A549 (cell line): Measurements from ENCODE around the gene ITIH5. TPM values are rescaled to one million over a fixed set of nuclear protein-coding genes. Genes with fewer than 3 reads are reported as not detected.

Experiments
- ATAC-seq, 2 experiments: fragments of 200-7000 bp in 1 of 2; fragments of >200 bp in 1 of 2; cut with Nextera tagmentation in 1 of 2; cut with Tn5 transposase in 1 of 2; 3 replicates each; pipeline versions ENCODE4 v1.8.0 to v1.9.1; 2018 to 2020; ENCODE audit warnings: mild to moderate bottlenecking in 1 of 2, moderate library complexity in 1 of 2
- CTCF ChIA-PET: fragments of 300-600 bp; sonication (Branson Sonifier 250); formaldehyde crosslinking; extraction: SDS; loops from one replicate; lab custom pipeline; 2021; ENCODE audit warnings: antibody characterized with exemption, inconsistent platforms; lab: Yijun Ruan, JAX
- POLR2A ChIA-PET: fragments of 350-600 bp; formaldehyde crosslinking; extraction: SDS; loops from one replicate; lab custom pipeline; 2021; ENCODE audit warnings: antibody characterized with exemption, inconsistent platforms; lab: Yijun Ruan, JAX
- DNase-seq, 2 experiments: peaks; one replicate each; pipeline versions ENCODE4 v3.0.0 to v3.0.0-alpha.2; 2011 to 2016; ENCODE audit warnings: low read depth in 1 of 2, low spot score in 1 of 2
- FAIRE-seq: peaks from 2 replicates; lab custom pipeline; 2011; peaks lifted over from hg19 to GRCh38; lab: Jason Lieb, UNC
- H3K27ac ChIP-seq, 2 experiments: fragments of >200 bp; sonication (Bioruptor Twin); formaldehyde crosslinking; 3 replicates each; pipeline ENCODE4 v1.5.1; 2016 to 2017
- H3K4me1 ChIP-seq: fragments of >200 bp; sonication (Bioruptor Twin); formaldehyde crosslinking; 3 replicates; pipeline ENCODE4 v1.6.1; 2016
- H3K4me2 ChIP-seq: fragments of >200 bp; sonication (Bioruptor Twin); formaldehyde crosslinking; 3 replicates; pipeline ENCODE4 v1.6.1; 2016
- H3K4me3 ChIP-seq: fragments of >200 bp; sonication (Bioruptor Twin); formaldehyde crosslinking; 3 replicates; pipeline ENCODE4 v1.5.1; 2016
- H3K9me3 ChIP-seq: fragments of >200 bp; sonication (Bioruptor Twin); formaldehyde crosslinking; 3 replicates; pipeline ENCODE4 v1.6.1; 2016
- CBX8 ChIP-seq: fragments of 200-600 bp; sonication (generic); IDR thresholded peaks from 2 replicates; pipeline ENCODE4 v1.6.1; 2016
- CEBPB ChIP-seq, 2 experiments: fragments of >200 bp in 1 of 2; sonication (Bioruptor Twin) in 1 of 2; formaldehyde crosslinking in 1 of 2; IDR thresholded peaks; 2 replicates each; pipeline ENCODE4 v1.6.1; 2012 to 2016
- CHD4 ChIP-seq: fragments of 200-600 bp; sonication (generic); IDR thresholded peaks from 2 replicates; pipeline ENCODE4 v1.6.1; 2016; ENCODE audit warnings: antibody characterized with exemption, mild to moderate bottlenecking, borderline replicate concordance
- HDAC2 ChIP-seq: fragments of 200-600 bp; sonication (generic); IDR thresholded peaks from 2 replicates; pipeline ENCODE4 v1.6.1; 2016
- HOXB13 ChIP-seq: fragments of 250-450 bp; sonication (Bioruptor Pico); IDR thresholded peaks from 2 replicates; pipeline ENCODE4 v1.5.0; 2020; ENCODE audit warnings: low read depth, mild to moderate bottlenecking, moderate library complexity
- HOXB5 ChIP-seq: fragments of 250-450 bp; sonication (Bioruptor Pico); IDR thresholded peaks from 2 replicates; pipeline ENCODE4 v1.5.0; 2020; ENCODE audit warnings: mild to moderate bottlenecking, moderate library complexity
- KDM5A ChIP-seq: fragments of 200-600 bp; sonication (generic); IDR thresholded peaks from 2 replicates; pipeline ENCODE4 v1.6.1; 2016; ENCODE audit warnings: antibody characterized with exemption, mild to moderate bottlenecking
- NR3C1 ChIP-seq: fragments of >200 bp; sonication (Bioruptor Twin); formaldehyde crosslinking; IDR thresholded peaks from 3 replicates; pipeline ENCODE4 v1.6.1; 2017
- POLR2A ChIP-seq: IDR thresholded peaks from 2 replicates; pipeline ENCODE4 v1.6.1; 2012; ENCODE audit warnings: mild to moderate bottlenecking, low read length
- RARB ChIP-seq: fragments of 250-450 bp; sonication (Bioruptor Pico); IDR thresholded peaks from 2 replicates; pipeline ENCODE4 v1.8.0; 2021; ENCODE audit warnings: mild to moderate bottlenecking, moderate library complexity
- ZFP36 ChIP-seq: fragments of 450-650 bp; IDR thresholded peaks from 2 replicates; pipeline ENCODE4 v1.6.1; 2014; ENCODE audit warnings: borderline replicate concordance; ENCODE audit not compliant: partially characterized antibody
- WGBS: methylation state at CpG from one replicate; pipeline ENCODE4 v1.1.6; 2017; ENCODE audit errors: missing lambda C conversion rate; 5-methylcytosine and 5-hydroxymethylcytosine counted together
- polyA plus RNA-seq, 4 experiments: library from polyadenylated mRNA; depleted of rRNA in 3 of 4; stranded (reverse); fragments of >200 nt; fragmentation: RNase III in 1 of 4; extraction: RNeasy Plus Mini Kit Qiagen cat#74134 plus additional on column Dnase treatment in 1 of 4; gene quantifications; 2 replicates in 3 of 4; 3 replicates in 1 of 4; pipeline ENCODE4 v1.2.3, GENCODE V29; 2011 to 2017
- TF ChIP-seq, protein P1 (sequence below): fragments of 200-600 bp; sonication (generic); IDR thresholded peaks from 2 replicates; pipeline ENCODE4 v1.6.1; 2016; ENCODE audit warnings: antibody characterized with exemption, mild to moderate bottlenecking, moderate library complexity
- TF ChIP-seq, protein P2 (sequence below): fragments of >200 bp; sonication (Bioruptor Twin); formaldehyde crosslinking; IDR thresholded peaks from 2 replicates; pipeline ENCODE4 v1.6.1; 2016
- TF ChIP-seq, protein P3 (sequence below): IDR thresholded peaks from 2 replicates; pipeline ENCODE4 v1.6.1; 2012
- TF ChIP-seq, protein P4 (sequence below): fragments of >200 bp; sonication (Bioruptor Twin); formaldehyde crosslinking; IDR thresholded peaks from 3 replicates; pipeline ENCODE4 v1.6.1; 2016

The ITIH5 gene
- polyA plus RNA-seq, 2 of the 4 experiments (the other 2 are of a cell fraction): 0.03 to 0.05 TPM

DNA sequence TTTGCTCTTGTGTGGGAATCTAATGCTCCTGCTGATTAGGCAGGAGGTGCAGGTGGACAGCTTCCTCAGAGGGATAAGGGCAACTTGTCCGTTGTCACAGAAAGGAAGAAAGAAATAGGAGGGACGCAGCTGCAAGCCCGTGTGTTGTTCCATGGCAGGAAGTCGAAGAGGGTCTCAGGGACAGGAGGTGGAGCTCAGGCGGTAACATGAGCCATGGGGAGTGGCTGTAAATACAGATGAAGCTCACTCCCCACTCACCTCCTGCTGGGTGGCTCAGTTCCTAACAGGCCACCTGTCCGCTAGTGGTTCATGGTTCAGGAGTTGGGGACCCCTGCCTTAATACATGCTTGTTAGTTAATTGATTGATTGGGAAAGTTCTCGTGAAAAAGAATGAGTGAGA lies 154.3 kb downstream of the ITIH5 start:
- 23% methylated on average over 7 of the region's 7 CpGs for WGBS
- Histone ChIP-seq H3K4me1 (no peaks in the 10 kb centered on the region), H3K27ac (no peak overlapping the region), H3K4me3 (no peak overlapping the region), H3K9me3 (peaks cover 8% of the 10 kb centered on the region; the same call in 1 of the 3 replicates), H3K4me2 (no peak overlapping the region)
- POLR2A ChIA-PET: no interaction called here
- ATAC-seq: no peak
- DNase-seq: no peak
- CTCF ChIA-PET: interaction anchor here (5.9 kb wide), 1 partner anchor 12 kb away, joined by 31 read pairs; no protein-coding TSS in a partner anchor
- TF ChIP-seq HDAC2: no peak
- no peak for TF ChIP-seq RARB (CRISPR knock-in tag)
- no peak for TF ChIP-seq HOXB5 (CRISPR knock-in tag)
- no peak for TF ChIP-seq POLR2A
- TF ChIP-seq, protein P1, sequence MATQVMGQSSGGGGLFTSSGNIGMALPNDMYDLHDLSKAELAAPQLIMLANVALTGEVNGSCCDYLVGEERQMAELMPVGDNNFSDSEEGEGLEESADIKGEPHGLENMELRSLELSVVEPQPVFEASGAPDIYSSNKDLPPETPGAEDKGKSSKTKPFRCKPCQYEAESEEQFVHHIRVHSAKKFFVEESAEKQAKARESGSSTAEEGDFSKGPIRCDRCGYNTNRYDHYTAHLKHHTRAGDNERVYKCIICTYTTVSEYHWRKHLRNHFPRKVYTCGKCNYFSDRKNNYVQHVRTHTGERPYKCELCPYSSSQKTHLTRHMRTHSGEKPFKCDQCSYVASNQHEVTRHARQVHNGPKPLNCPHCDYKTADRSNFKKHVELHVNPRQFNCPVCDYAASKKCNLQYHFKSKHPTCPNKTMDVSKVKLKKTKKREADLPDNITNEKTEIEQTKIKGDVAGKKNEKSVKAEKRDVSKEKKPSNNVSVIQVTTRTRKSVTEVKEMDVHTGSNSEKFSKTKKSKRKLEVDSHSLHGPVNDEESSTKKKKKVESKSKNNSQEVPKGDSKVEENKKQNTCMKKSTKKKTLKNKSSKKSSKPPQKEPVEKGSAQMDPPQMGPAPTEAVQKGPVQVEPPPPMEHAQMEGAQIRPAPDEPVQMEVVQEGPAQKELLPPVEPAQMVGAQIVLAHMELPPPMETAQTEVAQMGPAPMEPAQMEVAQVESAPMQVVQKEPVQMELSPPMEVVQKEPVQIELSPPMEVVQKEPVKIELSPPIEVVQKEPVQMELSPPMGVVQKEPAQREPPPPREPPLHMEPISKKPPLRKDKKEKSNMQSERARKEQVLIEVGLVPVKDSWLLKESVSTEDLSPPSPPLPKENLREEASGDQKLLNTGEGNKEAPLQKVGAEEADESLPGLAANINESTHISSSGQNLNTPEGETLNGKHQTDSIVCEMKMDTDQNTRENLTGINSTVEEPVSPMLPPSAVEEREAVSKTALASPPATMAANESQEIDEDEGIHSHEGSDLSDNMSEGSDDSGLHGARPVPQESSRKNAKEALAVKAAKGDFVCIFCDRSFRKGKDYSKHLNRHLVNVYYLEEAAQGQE: no peak
- TF ChIP-seq, protein P2, sequence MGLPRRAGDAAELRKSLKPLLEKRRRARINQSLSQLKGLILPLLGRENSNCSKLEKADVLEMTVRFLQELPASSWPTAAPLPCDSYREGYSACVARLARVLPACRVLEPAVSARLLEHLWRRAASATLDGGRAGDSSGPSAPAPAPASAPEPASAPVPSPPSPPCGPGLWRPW: no peak
- TF ChIP-seq NR3C1: no peak
- TF ChIP-seq, protein P3, sequence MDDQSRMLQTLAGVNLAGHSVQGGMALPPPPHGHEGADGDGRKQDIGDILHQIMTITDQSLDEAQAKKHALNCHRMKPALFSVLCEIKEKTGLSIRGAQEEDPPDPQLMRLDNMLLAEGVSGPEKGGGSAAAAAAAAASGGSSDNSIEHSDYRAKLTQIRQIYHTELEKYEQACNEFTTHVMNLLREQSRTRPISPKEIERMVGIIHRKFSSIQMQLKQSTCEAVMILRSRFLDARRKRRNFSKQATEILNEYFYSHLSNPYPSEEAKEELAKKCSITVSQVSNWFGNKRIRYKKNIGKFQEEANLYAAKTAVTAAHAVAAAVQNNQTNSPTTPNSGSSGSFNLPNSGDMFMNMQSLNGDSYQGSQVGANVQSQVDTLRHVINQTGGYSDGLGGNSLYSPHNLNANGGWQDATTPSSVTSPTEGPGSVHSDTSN: no peak
- FAIRE-seq: no peak

DNA sequence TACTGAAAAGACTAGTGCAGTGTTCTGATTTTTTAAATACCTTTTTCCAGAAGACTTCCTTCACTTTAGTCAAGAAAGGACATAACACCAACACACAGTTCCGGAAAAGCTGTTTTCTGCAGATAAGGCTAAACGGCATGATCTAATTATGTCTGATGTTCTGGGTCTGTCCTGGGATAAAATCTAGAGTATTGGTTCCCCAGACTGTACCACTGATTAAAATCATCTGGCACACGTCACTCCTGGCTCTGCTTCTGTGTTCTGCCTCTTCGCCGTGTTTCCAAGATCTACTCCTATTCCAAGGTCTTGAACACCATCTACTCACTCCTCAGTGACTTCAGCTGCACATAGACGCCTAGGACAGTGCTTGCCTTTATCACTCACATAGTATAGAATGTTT lies 155.2 kb downstream of the ITIH5 start:
- DNase-seq (no peak), ATAC-seq (no peak), FAIRE-seq (no peak)
- no peak overlapping the region for H3K4me3 ChIP-seq
- no peak overlapping the region for H3K4me2 ChIP-seq
- peaks cover 8% of the 10 kb centered on the region; the same call in 1 of the 3 replicates for H3K9me3 ChIP-seq
- POLR2A ChIA-PET: no interaction called here
- 31% methylated on average over 6 of the region's 6 CpGs for WGBS
- TF ChIP-seq POLR2A: no peak
- no peak for TF ChIP-seq CEBPB (IDR thresholded peaks at IDR 0.05)
- TF ChIP-seq, protein P3: no peak
- no peak for TF ChIP-seq ZFP36
- no peak for TF ChIP-seq HOXB13
- no peak for TF ChIP-seq CBX8
- TF ChIP-seq CHD4: no peak
- no peak for TF ChIP-seq NR3C1
- TF ChIP-seq KDM5A: no peak
- TF ChIP-seq, protein P4, sequence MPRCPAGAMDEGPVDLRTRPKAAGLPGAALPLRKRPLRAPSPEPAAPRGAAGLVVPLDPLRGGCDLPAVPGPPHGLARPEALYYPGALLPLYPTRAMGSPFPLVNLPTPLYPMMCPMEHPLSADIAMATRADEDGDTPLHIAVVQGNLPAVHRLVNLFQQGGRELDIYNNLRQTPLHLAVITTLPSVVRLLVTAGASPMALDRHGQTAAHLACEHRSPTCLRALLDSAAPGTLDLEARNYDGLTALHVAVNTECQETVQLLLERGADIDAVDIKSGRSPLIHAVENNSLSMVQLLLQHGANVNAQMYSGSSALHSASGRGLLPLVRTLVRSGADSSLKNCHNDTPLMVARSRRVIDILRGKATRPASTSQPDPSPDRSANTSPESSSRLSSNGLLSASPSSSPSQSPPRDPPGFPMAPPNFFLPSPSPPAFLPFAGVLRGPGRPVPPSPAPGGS: no peak
- H3K4me1 ChIP-seq: no peaks in the 10 kb centered on the region
- CTCF ChIA-PET: interaction anchor here (1.2 to 5.9 kb wide), 3 partner anchors 13 to 18 kb away, joined by 3 to 31 read pairs (median 3); no protein-coding TSS in a partner anchor
- H3K27ac ChIP-seq: no peak overlapping the region

Other genes starting within 250 kb of the ITIH5 start
- gene ITIH2, start 36.4 kb upstream of the ITIH5 start, polyA plus RNA-seq (2011; rRNA removed): 0.54 and 0.83 TPM in 2 replicates
- gene ITIH2, start 36.4 kb upstream of the ITIH5 start, polyA plus RNA-seq (2017; fragmentation: RNase III; extraction: RNeasy Plus Mini Kit Qiagen cat#74134 plus additional on column Dnase treatment): 0.31 to 0.34 TPM (median 0.32 TPM) in 3 replicates
- gene KIN, start 121.0 kb upstream of the ITIH5 start, polyA plus RNA-seq (2011; rRNA removed): 10.0 and 19.0 TPM in 2 replicates
- 8.0 to 8.3 TPM (median 8.3 TPM) in 3 replicates for gene KIN, start 121.0 kb upstream of the ITIH5 start, polyA plus RNA-seq (2017; fragmentation: RNase III; extraction: RNeasy Plus Mini Kit Qiagen cat#74134 plus additional on column Dnase treatment)
- 532 and 555 TPM in 2 replicates for gene ATP5F1C, start 121.2 kb upstream of the ITIH5 start, polyA plus RNA-seq (2011; rRNA removed)
- gene ATP5F1C, start 121.2 kb upstream of the ITIH5 start, polyA plus RNA-seq (2017; fragmentation: RNase III; extraction: RNeasy Plus Mini Kit Qiagen cat#74134 plus additional on column Dnase treatment): 432 to 458 TPM (median 447 TPM) in 3 replicates
- 4.7 and 6.1 TPM in 2 replicates for gene TAF3, start 151.5 kb upstream of the ITIH5 start, polyA plus RNA-seq (2011; rRNA removed)
- gene TAF3, start 151.5 kb upstream of the ITIH5 start, polyA plus RNA-seq (2017; fragmentation: RNase III; extraction: RNeasy Plus Mini Kit Qiagen cat#74134 plus additional on column Dnase treatment): 5.0 to 6.0 TPM (median 5.7 TPM) in 3 replicates